ENCODE data around the gene ATP2B2. TPM values are rescaled to one million over a fixed set of nuclear protein-coding genes. Genes with fewer than 3 reads are reported as not detected.

Gene ATP2B2
- total RNA-seq, 2 donors from 2014 or later, result 0.07 to 0.11 TPM

GRCh38 chr3:10354361-10355015 is 150.9 kb downstream of the ATP2B2 start:
- H3K27me3 ChIP-seq, result no peaks in the 10 kb centered on the region
- no peaks in the 10 kb centered on the region for H3K36me3 ChIP-seq
- H3K4me3 ChIP-seq, result no peak overlapping the region
- TF ChIP-seq CTCF (IDR thresholded peaks at IDR 0.05), result no peak
- no peak overlapping the region for H3K27ac ChIP-seq
- no peaks in the 10 kb centered on the region for H3K9me3 ChIP-seq
- H3K9ac ChIP-seq (ENCODE audit: low read depth in 2 of 2, low read length in 2 of 2), result no peak overlapping the region
- H3K4me1 ChIP-seq, result no peaks in the 10 kb centered on the region
- intact Hi-C loops (cut with DNase I), result no loop called here
- DNase-seq, result no peak

- Histone ChIP-seq H3K9me3 (no peaks in the 10 kb centered on the region), H3K27ac (no peak overlapping the region), H3K4me3 (no peak overlapping the region), H3K27me3 (no peaks in the 10 kb centered on the region), H3K9ac (ENCODE audit: low read depth in 2 of 2, low read length in 2 of 2) (no peak overlapping the region), H3K36me3 (no peaks in the 10 kb centered on the region), H3K4me1 (no peaks in the 10 kb centered on the region)
- intact Hi-C loops (cut with DNase I), result no loop called here
- DNase-seq, result no peak
- no peak for TF ChIP-seq CTCF (IDR thresholded peaks at IDR 0.05)
Measured at GRCh38 chr3:10353661-10354360, 151.6 kb downstream of the ATP2B2 start.

- intact Hi-C loops (cut with DNase I), result no loop called here
- H3K9ac ChIP-seq (ENCODE audit: low read depth in 2 of 2, low read length in 2 of 2), result no peak overlapping the region
- no peak for DNase-seq
- no peak for TF ChIP-seq CTCF (IDR thresholded peaks at IDR 0.05)
- H3K4me3 ChIP-seq, result no peak overlapping the region
- no peaks in the 10 kb centered on the region for H3K4me1 ChIP-seq
- no peaks in the 10 kb centered on the region for H3K36me3 ChIP-seq
- no peaks in the 10 kb centered on the region for H3K27me3 ChIP-seq
- no peak overlapping the region for H3K27ac ChIP-seq
- no peaks in the 10 kb centered on the region for H3K9me3 ChIP-seq
Measured at GRCh38 chr3:10353160-10353559, 152.2 kb downstream of the ATP2B2 start.

- DNase-seq, result no peak
- H3K9me3 ChIP-seq, result no peaks in the 10 kb centered on the region
- no peak overlapping the region for H3K4me3 ChIP-seq
- no peaks in the 10 kb centered on the region for H3K36me3 ChIP-seq
- no peak overlapping the region for H3K27ac ChIP-seq
- no peaks in the 10 kb centered on the region for H3K4me1 ChIP-seq
- H3K27me3 ChIP-seq, result no peaks in the 10 kb centered on the region
- TF ChIP-seq CTCF (IDR thresholded peaks at IDR 0.05), result no peak
- intact Hi-C loops (cut with DNase I), result no loop called here
- no peak overlapping the region for H3K9ac ChIP-seq (ENCODE audit: low read depth in 2 of 2, low read length in 2 of 2)
Measured at GRCh38 chr3:10352146-10352911, 153.1 kb downstream of the ATP2B2 start.

GRCh38 chr3:10351013-10351735 is 154.2 kb downstream of the ATP2B2 start:
- Histone ChIP-seq H3K27me3 (no peaks in the 10 kb centered on the region), H3K27ac (no peak overlapping the region), H3K4me1 (no peaks in the 10 kb centered on the region), H3K4me3 (no peak overlapping the region), H3K36me3 (no peaks in the 10 kb centered on the region), H3K9ac (ENCODE audit: low read depth in 2 of 2, low read length in 2 of 2) (no peak overlapping the region), H3K9me3 (no peaks in the 10 kb centered on the region)
- DNase-seq, result no peak
- no peak for TF ChIP-seq CTCF (IDR thresholded peaks at IDR 0.05)
- intact Hi-C loops (cut with DNase I), result no loop called here
